Embryonic facial prominence (tissue), 1 donor: Measurements from ENCODE around the gene ZNG1F.
"Not testable (repeated sequence)": the region's sequence is repeated elsewhere in the genome, so short reads cannot be mapped to it uniquely, and the experiment has no call there.

Source experiments
- DNase-seq: peaks from one replicate; pipeline ENCODE4 v3.0.0-alpha.2; 2016; ENCODE audit errors: extremely low spot score

Gene ZNG1F

DNA sequence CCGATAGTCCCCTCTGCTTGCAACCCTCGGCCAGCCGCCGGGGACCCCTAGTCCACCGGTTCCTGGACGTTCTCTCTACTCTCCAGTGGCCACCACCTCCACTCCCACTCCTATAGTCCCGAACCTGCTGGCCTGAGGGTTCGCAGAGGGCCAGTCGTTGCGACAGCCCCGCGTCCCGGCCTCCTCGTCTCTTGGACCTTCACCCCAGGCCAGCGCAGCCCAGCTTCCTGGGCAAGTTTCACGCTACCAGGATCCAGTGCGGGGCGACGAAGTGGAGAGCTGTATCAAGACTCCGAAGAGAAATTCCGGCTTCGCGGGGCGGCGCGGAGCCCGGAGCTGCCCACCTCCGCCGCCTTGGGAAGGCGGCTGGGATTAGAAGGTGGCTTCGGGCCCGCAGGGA, 65.7 kb downstream of the ZNG1F start:
- DNase-seq: not testable (repeated sequence)

DNA sequence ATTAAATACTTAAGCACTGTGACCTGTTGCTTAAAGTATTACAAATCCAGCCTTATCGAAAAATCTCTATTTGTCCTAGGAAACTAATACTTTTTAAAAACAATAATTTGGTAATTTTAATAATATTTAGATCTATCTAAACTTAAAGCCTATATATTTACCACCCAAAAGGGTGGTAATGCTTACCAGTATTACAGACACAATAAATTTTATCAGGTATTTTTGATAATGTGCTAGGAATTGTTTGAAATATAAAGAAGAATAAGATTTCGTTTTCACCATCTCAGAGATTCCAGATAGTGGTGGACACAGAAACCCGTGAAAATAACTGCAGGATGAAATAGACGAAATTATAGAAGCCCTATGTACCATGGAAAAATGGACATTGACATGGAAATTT, 68.4 kb downstream of the ZNG1F start:
- DNase-seq: not testable (repeated sequence)

DNA sequence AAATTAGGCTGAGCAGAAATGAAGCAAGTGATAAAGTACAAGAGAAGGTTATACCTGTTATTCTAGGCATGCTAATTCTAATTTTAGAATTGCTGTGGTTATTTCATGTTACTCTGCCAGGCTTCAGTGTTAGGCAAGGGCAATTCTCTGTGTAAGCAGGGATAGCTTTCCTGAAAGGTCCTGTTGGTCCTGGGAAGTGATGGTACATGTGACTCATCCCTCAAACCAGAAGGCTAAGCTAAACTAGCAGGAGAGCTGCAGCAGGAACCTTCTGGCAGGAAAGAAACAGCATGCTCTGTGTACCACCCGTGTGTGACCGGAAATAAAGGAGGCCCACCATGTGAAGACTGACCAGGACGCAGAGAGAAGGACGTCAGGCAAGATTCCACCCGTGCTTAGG, 69.4 kb downstream of the ZNG1F start:
- DNase-seq: not testable (repeated sequence)

DNA sequence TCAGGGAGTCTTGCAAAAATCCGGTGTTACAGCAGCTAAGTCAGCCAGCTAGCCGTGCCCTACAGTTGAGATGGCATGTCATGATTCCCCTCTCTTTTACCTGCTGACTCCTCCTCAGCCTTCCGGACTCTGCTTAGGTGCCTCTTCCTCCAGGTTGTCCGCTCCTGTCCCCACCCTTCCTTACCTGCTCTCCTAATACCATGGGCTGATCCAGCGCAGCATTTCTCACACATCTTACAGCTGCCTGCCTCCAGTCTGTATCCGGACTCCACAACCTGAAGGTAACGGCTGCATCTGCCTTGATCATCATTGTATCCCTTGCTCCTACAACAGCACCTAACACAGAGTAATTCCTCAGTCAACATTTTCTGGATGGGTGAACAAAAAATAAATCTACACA, 69.8 kb downstream of the ZNG1F start:
- not testable (repeated sequence) for DNase-seq

- DNase-seq: not testable (repeated sequence)
Measured at GRCh38 chr9:41113348-41113747, 75.8 kb downstream of the ZNG1F start.

- not testable (repeated sequence) for DNase-seq
Measured at GRCh38 chr9:41111414-41111813, 77.7 kb downstream of the ZNG1F start.

- DNase-seq: not testable (repeated sequence)
Measured at GRCh38 chr9:41110913-41111312, 78.2 kb downstream of the ZNG1F start.

DNA sequence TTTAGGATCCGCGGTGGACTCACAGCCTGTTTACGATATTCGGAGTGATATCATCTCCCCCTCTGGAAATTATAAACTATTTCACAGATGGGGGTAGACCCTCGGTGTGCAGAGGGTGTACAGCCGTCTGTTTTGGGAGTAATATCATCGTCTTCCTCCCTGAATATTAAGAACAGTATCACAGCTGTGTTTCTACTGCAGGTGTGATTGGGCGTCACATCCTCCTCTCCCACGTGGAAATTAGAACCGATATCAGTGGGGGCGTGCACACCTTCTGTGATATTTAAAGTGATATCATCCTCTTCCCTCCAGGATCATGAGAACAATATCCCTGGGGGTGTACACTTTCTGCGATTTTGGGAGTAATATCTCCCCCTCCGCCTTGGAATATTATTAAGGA, 79.9 kb downstream of the ZNG1F start:
- DNase-seq: not testable (repeated sequence)

- DNase-seq: not testable (repeated sequence)
Measured at GRCh38 chr9:41108816-41109215, 80.3 kb downstream of the ZNG1F start.

- DNase-seq: not testable (repeated sequence)
Measured at GRCh38 chr9:41106472-41107116, 82.5 kb downstream of the ZNG1F start.

GRCh38 chr9:41105557-41106253, 83.4 kb downstream of the ZNG1F start:
- not testable (repeated sequence) for DNase-seq

DNA sequence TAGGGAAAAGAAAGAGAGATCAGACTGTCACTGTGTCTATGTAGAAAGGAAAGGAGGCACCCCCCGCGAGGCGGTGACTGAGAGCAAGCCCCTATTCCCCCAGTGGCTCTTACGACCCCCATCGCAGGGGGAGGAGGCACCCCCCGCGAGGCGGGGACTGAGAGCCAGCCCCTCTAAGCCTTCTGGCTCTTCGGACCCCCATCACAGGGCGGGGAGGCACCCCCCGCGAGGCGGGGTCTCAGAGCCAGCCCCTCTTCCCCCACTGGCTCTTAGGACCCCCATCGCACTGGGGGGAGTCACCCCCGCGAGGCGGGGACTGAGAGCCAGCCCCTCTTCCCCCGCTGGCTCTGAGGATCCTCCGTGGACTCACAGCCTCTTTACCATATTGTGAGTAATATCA, 84.6 kb downstream of the ZNG1F start:
- DNase-seq: not testable (repeated sequence)

- DNase-seq: not testable (repeated sequence)
Measured at GRCh38 chr9:41100508-41100907, 88.6 kb downstream of the ZNG1F start.

DNA sequence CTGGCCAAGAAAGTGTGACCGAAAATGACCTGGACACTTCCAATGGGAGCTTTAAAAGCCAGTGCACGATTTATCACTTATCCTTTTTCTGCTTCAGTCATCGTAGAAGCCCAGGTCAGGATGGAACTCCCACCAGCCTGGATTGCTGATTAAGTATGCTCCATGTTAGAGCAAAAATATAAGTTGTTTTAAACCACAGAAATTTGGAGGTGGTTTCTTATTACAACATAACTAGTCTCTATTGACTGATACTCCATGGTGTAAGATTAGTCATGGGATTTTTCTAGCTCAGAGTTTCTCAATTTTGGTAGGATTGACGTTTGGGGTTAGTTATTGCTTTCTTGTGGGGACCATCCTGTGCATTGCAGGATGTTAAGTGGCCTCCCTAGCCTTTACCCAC, 90.4 kb downstream of the ZNG1F start:
- not testable (repeated sequence) for DNase-seq

DNA sequence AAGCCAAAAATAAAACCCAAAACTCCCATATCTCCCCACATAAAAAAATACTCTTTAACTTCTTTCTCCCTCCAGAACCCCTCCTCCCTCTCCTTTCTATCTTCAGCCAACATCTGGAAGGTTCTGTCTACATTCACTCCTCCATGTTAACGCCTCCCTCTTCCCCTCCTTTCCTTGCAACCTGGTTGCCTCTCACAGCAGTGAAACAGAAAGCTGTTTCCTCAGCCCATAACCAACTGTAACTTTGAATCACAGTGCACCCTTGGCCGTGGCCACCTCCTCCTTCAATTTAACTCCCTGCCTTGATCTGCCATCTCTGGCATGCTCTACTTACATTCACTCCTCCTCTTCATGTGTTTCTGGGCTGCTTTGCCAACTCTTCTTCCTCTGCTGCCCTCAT, 94.1 kb downstream of the ZNG1F start:
- not testable (repeated sequence) for DNase-seq

DNA sequence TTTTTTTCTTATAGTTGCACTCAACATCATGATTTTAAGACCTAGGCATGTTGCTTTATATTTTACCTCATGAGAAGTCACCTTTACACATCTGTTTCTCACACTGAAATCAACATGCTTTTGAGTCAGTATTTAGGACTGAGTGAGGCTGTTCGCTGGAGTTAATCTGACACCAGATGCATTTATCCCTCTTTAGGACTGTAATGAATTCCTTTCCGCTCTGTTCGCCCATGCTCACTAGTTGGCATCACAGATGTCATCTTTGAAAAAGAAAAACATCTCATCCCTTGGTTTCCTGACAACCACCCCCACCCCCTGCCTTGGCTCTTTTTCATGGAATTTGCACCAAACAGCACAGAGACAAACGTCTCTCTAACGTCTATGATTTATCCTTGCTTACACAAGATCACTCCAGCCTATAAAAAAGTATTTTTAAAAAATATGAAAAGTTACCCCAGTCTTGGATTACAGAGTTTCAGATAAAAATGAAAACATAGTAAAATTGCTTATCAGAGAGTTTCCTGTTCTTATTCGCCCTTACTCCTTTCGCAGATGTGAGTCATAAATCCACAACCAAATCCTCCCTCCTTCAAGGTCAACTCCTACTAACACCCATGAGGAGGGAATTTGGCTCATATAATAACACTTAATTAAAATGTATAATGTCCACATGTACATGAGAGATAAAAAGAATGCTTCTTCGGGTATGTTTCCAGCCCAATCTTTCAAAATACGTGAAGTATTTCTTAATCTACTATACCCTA, 94.9 kb downstream of the ZNG1F start:
- not testable (repeated sequence) for DNase-seq

GRCh38 chr9:41090922-41091321, 98.2 kb downstream of the ZNG1F start:
- DNase-seq: not testable (repeated sequence)

- DNase-seq: not testable (repeated sequence)
Measured at GRCh38 chr9:41090386-41090785, 98.7 kb downstream of the ZNG1F start.

DNA sequence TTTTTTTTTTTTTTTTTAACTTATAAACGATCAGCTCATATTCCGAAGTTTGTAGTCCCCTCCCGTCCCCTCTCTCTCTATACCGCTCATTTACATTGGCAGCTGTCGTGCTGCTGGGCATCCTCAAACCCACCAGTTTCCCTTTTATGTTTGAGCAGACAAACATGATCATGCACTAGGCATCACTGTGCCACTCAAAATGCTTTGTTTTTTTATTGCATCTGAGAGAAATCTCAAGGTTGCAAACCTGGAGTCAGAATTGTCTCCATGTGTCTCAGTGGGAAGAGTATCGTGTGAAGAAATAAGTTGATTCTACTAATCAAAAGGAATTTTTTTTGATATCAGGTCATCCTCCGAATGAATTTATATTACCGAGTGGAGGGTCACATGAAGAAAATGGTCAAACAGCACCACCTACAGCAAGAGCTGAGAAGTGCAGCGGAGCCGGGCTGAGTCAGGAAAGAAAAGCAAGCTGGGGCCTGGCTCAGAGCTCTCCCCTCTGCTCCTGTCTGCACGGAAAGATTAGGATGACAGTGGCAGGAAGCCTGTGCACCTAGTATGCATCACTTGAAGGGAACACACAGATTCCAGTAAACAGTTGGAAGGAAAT, 100.6 kb downstream of the ZNG1F start:
- DNase-seq: not testable (repeated sequence)

DNA sequence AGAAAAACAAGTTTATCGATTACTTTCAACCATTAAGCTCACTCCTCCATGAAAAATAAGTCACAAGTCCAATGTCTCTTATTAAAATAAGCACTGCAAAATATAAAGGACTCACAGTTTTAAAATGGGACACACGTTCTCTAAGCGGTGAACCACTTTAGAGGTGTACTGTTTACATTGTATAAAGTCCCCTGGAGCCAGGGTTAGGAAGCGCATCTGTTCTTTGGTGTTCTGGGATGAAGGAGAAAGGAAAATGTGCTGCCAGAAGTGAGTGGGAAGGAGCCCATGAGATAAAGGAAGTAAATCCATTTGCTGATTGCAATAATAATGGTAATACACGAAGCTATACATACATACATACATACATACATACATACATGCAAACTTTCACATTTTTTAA, 101.2 kb downstream of the ZNG1F start:
- DNase-seq: not testable (repeated sequence)

DNA sequence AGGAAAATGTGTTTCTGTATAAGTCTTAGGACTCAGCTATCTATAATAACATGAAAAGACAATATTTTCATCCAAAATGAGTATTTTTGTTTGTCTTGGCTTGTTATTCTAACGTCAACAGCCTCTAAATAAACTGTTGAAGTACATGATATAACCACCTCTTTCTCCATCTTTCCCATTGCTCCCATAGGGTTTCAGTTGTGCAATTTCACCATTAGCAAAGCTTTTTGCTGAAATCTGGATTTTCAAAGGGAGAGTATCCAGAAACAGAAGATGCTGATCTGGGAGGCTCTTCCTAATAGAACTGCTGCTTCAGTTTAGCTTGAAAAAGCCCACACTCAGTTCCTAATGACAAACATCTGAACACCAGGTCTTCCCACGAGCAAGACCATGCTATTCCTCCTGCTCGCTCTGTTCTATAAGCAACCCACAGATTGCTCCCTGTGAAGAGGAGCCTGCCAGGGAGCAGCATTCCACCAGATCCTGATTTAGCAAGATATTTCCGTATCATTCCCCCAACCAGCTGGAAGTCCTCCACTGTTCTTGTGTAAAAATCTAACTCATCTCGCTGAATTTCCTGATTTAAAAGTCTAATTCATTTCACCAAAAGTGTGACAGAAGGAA, 101.8 kb downstream of the ZNG1F start:
- DNase-seq: not testable (repeated sequence)

GRCh38 chr9:41086685-41087084, 102.4 kb downstream of the ZNG1F start:
- DNase-seq: not testable (repeated sequence)
